AML-193 (cell line): ENCODE data around the gene MTURN.

Experiments
- DNase-seq, 2 experiments: peaks; one replicate each; lab custom pipeline; 2025; lab: John Stamatoyannopoulos, UW

Gene MTURN

GRCh38 chr7:30136117-30136731 is 1.4 kb downstream of the MTURN start:
- DNase-seq, result no peak

- DNase-seq, result no peak
Observed at GRCh38 chr7:30136743-30137485, 2.1 kb downstream of the MTURN start.

DNA sequence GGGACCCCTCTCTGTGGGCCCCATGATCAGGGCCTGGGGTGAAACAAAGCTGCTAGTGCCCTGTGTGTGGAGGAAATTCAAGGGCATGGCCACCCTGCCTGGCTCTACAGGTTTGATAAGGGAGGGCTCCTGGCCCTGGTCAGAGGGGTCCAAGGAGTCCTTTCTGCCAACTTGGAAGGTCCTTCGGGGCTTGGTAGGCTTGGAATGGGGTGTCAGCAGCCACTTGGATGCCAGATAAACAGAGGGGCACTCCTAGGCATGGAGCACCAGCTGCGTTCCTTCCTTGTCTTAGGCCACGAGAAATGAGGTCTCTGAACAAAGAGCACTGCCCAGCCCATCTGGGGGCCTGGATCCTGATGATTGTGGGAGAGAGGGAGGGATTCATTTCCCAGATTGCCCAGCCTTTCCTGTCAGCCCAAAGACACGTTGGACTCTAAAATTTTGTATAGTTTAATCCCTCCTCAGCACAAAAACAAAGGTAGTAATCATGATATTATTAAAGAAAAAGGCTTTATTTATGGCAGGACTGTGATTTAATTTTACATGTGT is 5.1 kb downstream of the MTURN start:
- DNase-seq, result no peak

GRCh38 chr7:30140456-30140855 is 5.7 kb downstream of the MTURN start:
- no peak for DNase-seq

- no peak for DNase-seq
Observed at GRCh38 chr7:30142710-30143109, 7.9 kb downstream of the MTURN start.

GRCh38 chr7:30143748-30144251 is 9.0 kb downstream of the MTURN start:
- no peak for DNase-seq

DNA sequence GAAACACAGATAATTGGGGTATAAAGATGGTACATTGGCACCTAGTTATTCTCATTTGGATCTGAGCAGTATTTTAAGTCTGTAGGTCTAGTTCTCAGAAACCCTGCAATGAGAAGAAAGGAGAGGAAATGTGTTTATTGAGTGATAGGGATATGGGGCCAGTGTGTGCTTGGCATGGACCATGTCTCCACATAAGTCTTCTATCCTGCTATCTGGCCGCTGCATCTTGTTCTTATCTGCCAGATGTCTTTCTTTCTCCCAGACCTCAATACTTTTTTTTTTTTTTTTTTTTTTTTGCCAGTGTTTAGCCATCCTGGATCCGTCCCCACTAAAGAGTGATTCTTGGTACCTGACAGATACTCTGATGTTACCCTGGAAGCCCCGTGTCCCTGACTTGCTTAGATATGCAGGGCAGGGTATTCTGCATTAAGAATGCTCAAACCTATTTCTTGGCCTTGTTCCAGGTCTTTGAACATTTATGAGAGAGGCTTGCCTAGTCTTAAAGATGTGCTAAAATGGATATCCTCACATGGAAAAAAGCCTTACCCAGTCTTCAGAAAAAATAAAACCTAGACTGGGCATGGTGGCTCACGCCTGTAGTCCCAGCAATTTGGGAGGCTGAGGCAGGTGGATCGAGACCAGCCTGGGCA is 10.0 kb downstream of the MTURN start:
- DNase-seq, result no peak

GRCh38 chr7:30145426-30145970 is 10.7 kb downstream of the MTURN start:
- DNase-seq, result no peak

- no peak for DNase-seq
Observed at GRCh38 chr7:30146127-30146612, 11.4 kb downstream of the MTURN start.

DNA sequence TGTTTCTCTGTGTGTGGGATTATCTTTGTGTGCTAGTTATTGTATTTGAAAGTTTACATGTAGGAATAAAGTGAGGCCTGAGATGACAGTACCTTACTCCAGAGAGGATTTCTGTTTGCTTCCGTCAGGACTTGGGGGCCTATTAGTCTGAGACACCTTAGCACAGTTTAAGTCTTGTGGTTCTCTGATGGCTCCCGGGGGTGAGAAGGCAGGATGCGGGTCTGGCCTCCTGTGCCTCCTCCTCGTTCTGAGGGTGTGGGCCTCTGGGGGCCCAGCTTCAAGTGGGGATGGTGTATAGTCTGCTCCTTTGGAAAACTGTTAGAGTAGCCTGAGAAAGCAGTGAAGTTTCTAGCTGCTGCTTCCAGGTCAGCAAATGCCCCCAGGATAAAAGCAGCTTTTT is 12.4 kb downstream of the MTURN start:
- DNase-seq, result no peak

DNA sequence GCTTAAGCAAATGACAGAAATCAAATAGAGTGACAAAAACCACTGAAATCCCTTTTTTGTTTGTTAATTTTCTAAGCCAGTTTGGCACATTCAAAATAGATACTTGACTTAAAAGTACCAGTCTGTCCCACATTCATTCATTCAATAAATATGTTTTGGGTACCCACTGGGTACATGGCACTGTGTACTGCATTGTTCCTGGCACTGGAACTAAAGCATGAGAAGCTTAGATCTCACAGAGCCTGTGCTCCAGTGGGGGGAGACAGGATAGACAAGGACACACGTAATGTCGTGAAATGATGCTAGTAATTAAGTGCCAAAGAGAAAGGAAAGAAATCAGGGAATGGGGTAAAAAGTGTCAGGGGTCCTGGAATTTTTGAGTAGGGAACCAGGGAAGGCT is 13.0 kb downstream of the MTURN start:
- no peak for DNase-seq

- no peak for DNase-seq
Observed at GRCh38 chr7:30148426-30148825, 13.6 kb downstream of the MTURN start.

- no peak for DNase-seq
Observed at GRCh38 chr7:30148951-30149459, 14.2 kb downstream of the MTURN start.

GRCh38 chr7:30149640-30150272 is 15.0 kb downstream of the MTURN start:
- DNase-seq, result no peak

GRCh38 chr7:30150711-30151110 is 15.9 kb downstream of the MTURN start:
- DNase-seq, result no peak

DNA sequence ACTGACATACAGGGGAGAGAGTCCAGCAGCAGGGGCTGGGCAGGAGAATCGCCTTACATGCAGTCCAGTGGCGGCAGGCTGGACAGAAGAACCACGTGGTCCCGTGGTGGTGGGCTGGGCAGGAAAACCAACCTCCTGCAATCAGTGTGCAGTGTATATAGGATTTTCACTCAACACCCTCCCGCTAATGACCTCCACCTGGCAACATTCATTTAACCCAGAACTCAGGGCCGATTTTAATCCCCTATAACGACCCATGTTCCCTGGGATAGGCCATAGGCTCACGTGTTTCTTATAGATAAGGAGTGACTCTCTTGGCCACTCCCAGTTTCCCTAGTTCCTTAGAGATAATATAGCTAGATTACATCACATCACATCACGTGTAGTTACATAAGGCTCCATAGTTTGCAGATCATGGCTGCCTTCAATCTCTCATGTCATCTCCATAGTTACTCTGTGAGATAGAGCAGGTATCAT is 19.4 kb downstream of the MTURN start:
- no peak for DNase-seq

DNA sequence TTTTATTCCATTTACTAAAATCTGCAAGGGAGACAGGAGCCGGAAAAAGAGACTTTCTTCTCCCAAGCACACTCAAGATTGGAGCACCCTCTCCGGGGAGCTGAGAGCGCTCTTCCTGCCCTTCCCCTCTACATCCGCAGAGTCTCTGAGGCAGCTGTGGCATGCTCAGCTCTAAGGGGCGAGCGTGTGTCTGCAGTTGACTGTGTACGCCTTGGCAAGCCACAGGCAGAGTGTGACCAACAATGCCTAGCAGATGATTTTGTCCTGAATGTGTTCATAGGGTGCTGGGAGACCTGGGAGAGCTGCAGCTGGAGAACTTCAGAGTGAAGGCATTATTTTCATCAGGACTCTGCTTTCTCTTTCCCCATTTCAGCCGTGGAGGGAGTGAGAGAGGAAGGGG is 20.7 kb downstream of the MTURN start:
- no peak for DNase-seq

DNA sequence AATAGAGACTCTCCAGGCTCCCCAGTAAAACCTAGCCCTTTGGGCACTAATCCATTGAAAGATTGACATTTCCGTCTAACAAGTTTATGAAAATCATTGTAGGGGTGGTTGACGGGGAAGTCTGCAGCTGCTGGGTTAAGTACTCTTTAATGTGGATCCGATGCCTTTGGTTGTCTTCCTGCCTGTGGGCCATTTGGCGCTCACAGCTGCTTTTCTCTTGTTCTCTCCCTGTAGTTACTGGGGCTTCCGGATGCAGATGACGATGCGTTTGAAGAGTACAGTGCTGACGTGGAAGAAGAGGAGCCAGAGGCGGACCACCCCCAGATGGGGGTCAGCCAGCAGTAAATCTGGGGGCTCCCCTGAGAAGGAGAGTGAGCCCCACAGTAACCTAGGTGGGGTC is 22.4 kb downstream of the MTURN start:
- no peak for DNase-seq

DNA sequence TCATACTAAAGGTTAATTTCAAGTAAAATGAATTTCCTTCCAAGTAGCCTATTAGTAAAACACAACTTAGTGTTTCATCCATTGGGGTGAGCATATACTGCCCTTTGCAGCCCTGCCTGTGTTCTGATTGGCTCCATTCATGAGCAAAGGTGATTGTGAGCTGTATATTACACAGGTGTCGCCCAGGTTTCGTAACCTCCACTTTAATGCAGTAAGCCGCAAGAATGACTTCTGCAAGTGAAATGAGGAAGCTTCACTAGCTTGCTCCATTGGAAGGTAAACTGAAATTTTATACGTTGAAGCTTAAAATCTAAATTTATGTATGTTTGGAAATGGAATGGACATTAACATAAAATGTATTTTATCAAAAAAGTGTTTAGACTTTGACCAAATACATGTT is 24.4 kb downstream of the MTURN start:
- peak; percentile 68 to 70 for DNase-seq

DNA sequence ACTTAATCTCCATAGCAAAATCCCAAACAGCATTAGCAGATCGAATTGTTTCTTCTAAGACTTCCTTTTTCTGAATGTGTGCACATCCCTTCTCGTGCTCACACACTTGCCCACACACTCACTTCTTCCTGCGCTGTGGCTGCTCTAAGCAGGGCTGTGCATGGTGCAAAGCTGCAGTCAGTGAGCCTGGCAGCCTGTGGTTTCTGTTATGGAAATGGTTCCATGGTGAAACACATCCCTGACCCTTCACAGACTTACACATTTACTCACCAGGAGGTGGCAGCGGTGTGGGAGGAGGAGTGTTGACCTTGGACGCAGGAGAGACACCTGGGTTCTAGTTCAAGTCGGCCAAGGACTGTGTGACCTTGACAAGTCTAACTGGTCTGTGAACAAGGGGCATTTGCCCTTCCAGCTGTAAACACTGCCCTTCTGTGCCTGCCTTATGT is 24.9 kb downstream of the MTURN start:
- DNase-seq, result peak; percentile 97 to 98

DNA sequence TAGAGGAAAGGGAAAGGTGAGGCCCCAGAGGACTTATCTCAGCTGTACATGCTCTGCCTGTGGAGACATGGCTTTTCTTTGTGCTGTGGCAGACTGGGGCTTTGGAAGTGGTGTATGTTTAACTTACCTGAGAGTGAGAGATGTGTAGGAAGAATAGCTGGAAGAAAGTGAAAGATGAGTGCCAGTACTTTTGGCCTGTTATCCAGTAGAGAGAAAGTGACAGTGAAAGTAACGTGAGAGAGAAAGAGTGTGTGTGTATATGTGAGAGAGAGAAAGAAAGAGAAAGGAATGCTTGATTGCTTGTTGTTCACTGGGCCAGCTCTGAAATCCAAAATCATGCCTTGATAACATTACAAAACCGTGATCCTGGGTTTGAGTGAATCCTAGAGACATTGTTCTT is 25.5 kb downstream of the MTURN start:
- no peak for DNase-seq
